IMR-90 (cell line): Measurements from ENCODE around the gene ARSB. TPM values are rescaled to one million over a fixed set of nuclear protein-coding genes. Genes with fewer than 3 reads are reported as not detected.

Experiments
- ATAC-seq: fragments of 200-7000 bp; cut with Tn5 transposase; 2 replicates; pipeline ENCODE4 v1.9.1; 2020; ENCODE audit warnings: low read depth, mild to moderate bottlenecking, moderate library complexity
- BruUV-seq: library from RNA; stranded (reverse); fragments of 400-500 nt; replicated peaks from 2 replicates; lab custom pipeline; 2021; lab: Mats Ljungman, UMichigan
- CTCF ChIA-PET: fragments of 300-600 bp; formaldehyde crosslinking; extraction: SDS; loops from one replicate; lab custom pipeline; 2021; ENCODE audit warnings: antibody characterized with exemption; lab: Yijun Ruan, JAX
- POLR2A ChIA-PET: fragments of 300-600 bp; sonication (Branson Sonifier 250); formaldehyde crosslinking; loops from one replicate; lab custom pipeline; 2022; ENCODE audit warnings: antibody characterized with exemption; ENCODE audit not compliant: unreplicated experiment; lab: Charles Lee
- DNase-seq: peaks from one replicate; pipeline ENCODE4 v3.0.0; 2013
- H2AFZ ChIP-seq: replicated peaks from 2 replicates; pipeline ENCODE3; 2013; ENCODE audit warnings: low read length, mild to moderate bottlenecking; ENCODE audit not compliant: poor library complexity
- H2AK5ac ChIP-seq: 2 replicates; pipeline ENCODE4 v1.6.1; 2013; ENCODE audit warnings: low read depth, low read length, inconsistent platforms
- H2AK9ac ChIP-seq: replicated peaks from 2 replicates; pipeline ENCODE3; 2013; ENCODE audit warnings: mild to moderate bottlenecking, low read depth, low read length, moderate library complexity; ENCODE audit not compliant: poor library complexity
- H2BK120ac ChIP-seq: 2 replicates; pipeline ENCODE4 v1.6.1; 2013; ENCODE audit warnings: low read depth, low read length, inconsistent platforms
- H2BK15ac ChIP-seq: 3 replicates; pipeline ENCODE4 v1.6.1; 2013; ENCODE audit warnings: low read depth, low read length, inconsistent platforms
- H2BK20ac ChIP-seq: 2 replicates; pipeline ENCODE4 v1.6.1; 2013; ENCODE audit warnings: low read depth, mild to moderate bottlenecking, inconsistent platforms, low read length, moderate library complexity
- H2BK5ac ChIP-seq: 2 replicates; pipeline ENCODE4 v1.6.1; 2013; ENCODE audit warnings: mild to moderate bottlenecking, low read depth, low read length, inconsistent platforms; ENCODE audit not compliant: poor library complexity, severe bottlenecking
- H3K14ac ChIP-seq: replicated peaks from 2 replicates; pipeline ENCODE4 v1.6.1; 2013; ENCODE audit warnings: low read depth, low read length, inconsistent platforms
- H3K18ac ChIP-seq: 2 replicates; pipeline ENCODE4 v1.6.1; 2013; ENCODE audit warnings: low read depth, low read length, control low read depth
- H3K23ac ChIP-seq: 2 replicates; pipeline ENCODE4 v1.6.1; 2013; ENCODE audit warnings: low read depth, low read length, inconsistent platforms
- H3K27ac ChIP-seq: 2 replicates; pipeline ENCODE4 v1.5.1; 2013; ENCODE audit warnings: mild to moderate bottlenecking, control low read depth, low read length; ENCODE audit not compliant: insufficient read depth
- H3K27me3 ChIP-seq: 2 replicates; pipeline ENCODE4 v1.6.1; 2013; ENCODE audit warnings: low read length; ENCODE audit not compliant: control insufficient read depth, insufficient read depth
- H3K36me3 ChIP-seq: 2 replicates; pipeline ENCODE4 v1.6.1; 2013; ENCODE audit warnings: low read length, mixed read lengths; ENCODE audit not compliant: control insufficient read depth, insufficient read depth
- H3K4ac ChIP-seq: 2 replicates; pipeline ENCODE4 v1.6.1; 2013; ENCODE audit warnings: low read depth, low read length, inconsistent platforms
- H3K4me1 ChIP-seq: 2 replicates; pipeline ENCODE4 v1.6.1; 2013; ENCODE audit warnings: low read length, mixed read lengths; ENCODE audit not compliant: control insufficient read depth, insufficient read depth
- H3K4me2 ChIP-seq: 2 replicates; pipeline ENCODE4 v1.6.1; 2013; ENCODE audit warnings: low read depth, mild to moderate bottlenecking, control low read depth, low read length, moderate library complexity
- H3K4me3 ChIP-seq: 2 replicates; pipeline ENCODE4 v1.5.1; 2013; ENCODE audit warnings: low read depth, mild to moderate bottlenecking, control low read depth, low read length, moderate library complexity; ENCODE audit not compliant: insufficient read depth
- H3K56ac ChIP-seq: 2 replicates; pipeline ENCODE4 v1.6.1; 2013; ENCODE audit warnings: low read length, inconsistent platforms; ENCODE audit not compliant: insufficient read depth; ENCODE audit errors: extremely low read depth
- H3K79me1 ChIP-seq, 2 experiments: 2 replicates each; pipeline ENCODE4 v1.6.1; 2013; ENCODE audit warnings: low read length in 2 of 2, inconsistent platforms in 1 of 2, low read depth in 1 of 2
- H3K9ac ChIP-seq: 2 replicates; pipeline ENCODE4 v1.6.1; 2013; ENCODE audit warnings: low read depth, low read length, control low read depth
- H3K9me1 ChIP-seq: 2 replicates; pipeline ENCODE4 v1.6.1; 2013; ENCODE audit warnings: low read length, inconsistent platforms; ENCODE audit not compliant: insufficient read depth
- H3K9me3 ChIP-seq: 2 replicates; pipeline ENCODE4 v1.6.1; 2013; ENCODE audit warnings: low read length; ENCODE audit not compliant: control insufficient read depth, insufficient read depth
- H4K20me1 ChIP-seq: 2 replicates; pipeline ENCODE4 v1.6.1; 2013; ENCODE audit warnings: low read length, inconsistent platforms; ENCODE audit not compliant: insufficient read depth
- H4K5ac ChIP-seq: 2 replicates; pipeline ENCODE4 v1.6.1; 2013; ENCODE audit warnings: mild to moderate bottlenecking, low read depth, low read length, control low read depth
- H4K8ac ChIP-seq, 2 experiments: 2 replicates each; pipeline ENCODE4 v1.6.1; 2013; ENCODE audit warnings: low read depth in 2 of 2, low read length in 2 of 2, control low read depth in 1 of 2, inconsistent platforms in 1 of 2
- H4K91ac ChIP-seq: 2 replicates; pipeline ENCODE4 v1.6.1; 2013; ENCODE audit warnings: low read depth, low read length, inconsistent platforms; ENCODE audit not compliant: insufficient read depth
- CEBPB ChIP-seq: IDR thresholded peaks from 2 replicates; pipeline ENCODE4 v1.6.1; 2012; ENCODE audit warnings: low read depth, low read length, improper control_type of control experiment
- CHD1 ChIP-seq: IDR thresholded peaks from 2 replicates; pipeline ENCODE4 v1.6.1; 2012; ENCODE audit warnings: low read depth, low read length, improper control_type of control experiment
- MXI1 ChIP-seq: IDR thresholded peaks from 2 replicates; pipeline ENCODE4 v1.6.1; 2012; ENCODE audit warnings: low read depth, mild to moderate bottlenecking, low read length, moderate library complexity, borderline replicate concordance
- NFE2L2 ChIP-seq: fragments of 150-350 bp; IDR thresholded peaks from 2 replicates; pipeline ENCODE4 v1.6.1; 2016; ENCODE audit warnings: low read depth, mild to moderate bottlenecking, low read length
- POLR2A ChIP-seq: IDR thresholded peaks from 2 replicates; pipeline ENCODE4 v1.6.1; 2012; ENCODE audit warnings: mild to moderate bottlenecking, low read depth, low read length
- RCOR1 ChIP-seq: IDR thresholded peaks from 2 replicates; pipeline ENCODE4 v1.6.1; 2012; ENCODE audit warnings: mild to moderate bottlenecking, low read length, improper control_type of control experiment; ENCODE audit not compliant: insufficient replicate concordance
- RFX5 ChIP-seq: IDR thresholded peaks from 2 replicates; pipeline ENCODE4 v1.8.0; 2012; ENCODE audit warnings: low read depth, mild to moderate bottlenecking, low read length, moderate library complexity
- SMC3 ChIP-seq: fragments of 150-350 bp; IDR thresholded peaks from 2 replicates; pipeline ENCODE4 v1.6.1; 2016; ENCODE audit warnings: low read depth, mild to moderate bottlenecking, antibody characterized with exemption, low read length, moderate library complexity
- WGBS, 2 experiments: methylation state at CpG; one replicate each; pipeline versions ENCODE4 v1.1.5 to v1.1.7; 2013; ENCODE audit warnings: missing lambda C conversion rate in 2 of 2; ENCODE audit not compliant: insufficient read length in 1 of 2; ENCODE audit errors: extremely low coverage in 2 of 2; 5-methylcytosine and 5-hydroxymethylcytosine counted together
- dilution Hi-C: fragments of 300-500 bp; cut with HindIII; formaldehyde crosslinking; loops from one replicate; pipeline ENCODE4 v1.14.3; 2018; ENCODE audit warnings: low sequenced_read_pairs; ENCODE audit not compliant: unreplicated experiment
- in situ Hi-C: fragments of 300-500 bp; cut with MboI; formaldehyde crosslinking; loops from 3 replicates; pipeline ENCODE4 v1.14.3; 2019; ENCODE audit warnings: low sequenced_read_pairs, inconsistent platforms, mixed read lengths
- intact Hi-C: fragments of 100-400 bp; cut with micrococcal nuclease; formaldehyde crosslinking; loops from 2 replicates; pipeline ENCODE4 v1.10.0; 2022
- polyA plus RNA-seq, 3 experiments: library from polyadenylated mRNA; depleted of rRNA; stranded (reverse); fragments of >200 nt; gene quantifications; 2 replicates each; pipeline ENCODE4 v1.2.3, GENCODE V29; 2012; ENCODE audit warnings: low replicate concordance in 1 of 3
- total RNA-seq: library from RNA; depleted of rRNA; stranded (reverse); fragments of >200 nt; gene quantifications from 2 replicates; pipeline ENCODE4 v1.2.3, GENCODE V29; 2012
- TF ChIP-seq, protein P1 (sequence below): conservative IDR thresholded peaks from 2 replicates; pipeline ENCODE4 v1.5.1; 2012; ENCODE audit warnings: mild to moderate bottlenecking, low read depth, low read length, improper control_type of control experiment
- TF ChIP-seq, protein P2 (sequence below): fragments of 150-350 bp; IDR thresholded peaks from 2 replicates; pipeline ENCODE4 v1.6.1; 2017; ENCODE audit warnings: mild to moderate bottlenecking, antibody characterized with exemption, low read length, low read depth
- TF ChIP-seq, protein P3 (sequence below): fragments of 150-350 bp; IDR thresholded peaks from 2 replicates; pipeline ENCODE4 v1.6.1; 2016; ENCODE audit warnings: low read depth, mild to moderate bottlenecking, low read length, moderate library complexity, borderline replicate concordance

The ARSB gene
- total and polyA plus RNA-seq, 2 of the 4 experiments (the other 2 are of a cell fraction) = 16.0 to 16.3 TPM

DNA sequence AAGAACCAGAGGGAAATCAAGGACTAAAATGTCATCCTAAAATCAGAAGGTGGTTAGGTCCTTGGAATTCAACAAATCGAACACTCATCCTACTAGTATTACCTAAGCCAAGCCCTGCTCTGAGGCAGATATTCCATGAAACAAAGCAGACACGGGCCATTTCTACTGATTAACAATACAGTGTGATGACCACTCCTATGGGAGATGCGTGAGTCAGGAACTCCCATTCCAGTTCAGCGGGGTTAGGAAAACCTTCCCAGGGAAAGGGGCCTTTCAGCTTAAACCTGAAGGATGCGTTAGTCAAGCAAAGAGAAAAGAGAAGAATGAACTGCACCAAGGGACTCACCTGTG is 218.7 kb downstream of the ARSB start:
- H4K8ac ChIP-seq = no peak overlapping the region
- no peak overlapping the region; the same call in 1 of the 2 replicates for H4K5ac ChIP-seq
- no peak overlapping the region for H2BK15ac ChIP-seq
- no peak overlapping the region for H2BK120ac ChIP-seq
- TF ChIP-seq RCOR1 (no peak), CHD1 (no peak), SMC3 (no peak), POLR2A (no peak), MXI1 (no peak), NFE2L2 (no peak), CEBPB (no peak), RFX5 (no peak)
- TF ChIP-seq, protein P1, sequence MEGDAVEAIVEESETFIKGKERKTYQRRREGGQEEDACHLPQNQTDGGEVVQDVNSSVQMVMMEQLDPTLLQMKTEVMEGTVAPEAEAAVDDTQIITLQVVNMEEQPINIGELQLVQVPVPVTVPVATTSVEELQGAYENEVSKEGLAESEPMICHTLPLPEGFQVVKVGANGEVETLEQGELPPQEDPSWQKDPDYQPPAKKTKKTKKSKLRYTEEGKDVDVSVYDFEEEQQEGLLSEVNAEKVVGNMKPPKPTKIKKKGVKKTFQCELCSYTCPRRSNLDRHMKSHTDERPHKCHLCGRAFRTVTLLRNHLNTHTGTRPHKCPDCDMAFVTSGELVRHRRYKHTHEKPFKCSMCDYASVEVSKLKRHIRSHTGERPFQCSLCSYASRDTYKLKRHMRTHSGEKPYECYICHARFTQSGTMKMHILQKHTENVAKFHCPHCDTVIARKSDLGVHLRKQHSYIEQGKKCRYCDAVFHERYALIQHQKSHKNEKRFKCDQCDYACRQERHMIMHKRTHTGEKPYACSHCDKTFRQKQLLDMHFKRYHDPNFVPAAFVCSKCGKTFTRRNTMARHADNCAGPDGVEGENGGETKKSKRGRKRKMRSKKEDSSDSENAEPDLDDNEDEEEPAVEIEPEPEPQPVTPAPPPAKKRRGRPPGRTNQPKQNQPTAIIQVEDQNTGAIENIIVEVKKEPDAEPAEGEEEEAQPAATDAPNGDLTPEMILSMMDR = no peak
- TF ChIP-seq, protein P2, sequence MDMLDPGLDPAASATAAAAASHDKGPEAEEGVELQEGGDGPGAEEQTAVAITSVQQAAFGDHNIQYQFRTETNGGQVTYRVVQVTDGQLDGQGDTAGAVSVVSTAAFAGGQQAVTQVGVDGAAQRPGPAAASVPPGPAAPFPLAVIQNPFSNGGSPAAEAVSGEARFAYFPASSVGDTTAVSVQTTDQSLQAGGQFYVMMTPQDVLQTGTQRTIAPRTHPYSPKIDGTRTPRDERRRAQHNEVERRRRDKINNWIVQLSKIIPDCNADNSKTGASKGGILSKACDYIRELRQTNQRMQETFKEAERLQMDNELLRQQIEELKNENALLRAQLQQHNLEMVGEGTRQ = no peak
- TF ChIP-seq, protein P3, sequence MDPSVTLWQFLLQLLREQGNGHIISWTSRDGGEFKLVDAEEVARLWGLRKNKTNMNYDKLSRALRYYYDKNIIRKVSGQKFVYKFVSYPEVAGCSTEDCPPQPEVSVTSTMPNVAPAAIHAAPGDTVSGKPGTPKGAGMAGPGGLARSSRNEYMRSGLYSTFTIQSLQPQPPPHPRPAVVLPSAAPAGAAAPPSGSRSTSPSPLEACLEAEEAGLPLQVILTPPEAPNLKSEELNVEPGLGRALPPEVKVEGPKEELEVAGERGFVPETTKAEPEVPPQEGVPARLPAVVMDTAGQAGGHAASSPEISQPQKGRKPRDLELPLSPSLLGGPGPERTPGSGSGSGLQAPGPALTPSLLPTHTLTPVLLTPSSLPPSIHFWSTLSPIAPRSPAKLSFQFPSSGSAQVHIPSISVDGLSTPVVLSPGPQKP = no peak
- ATAC-seq (no peak), DNase-seq (no peak)
- H2BK5ac ChIP-seq = no peak overlapping the region
- intact Hi-C loops (no loop called here), dilution Hi-C loops (no loop called here), in situ Hi-C loops (no loop called here)
- no peak overlapping the region for H3K27ac ChIP-seq
- POLR2A ChIA-PET = no interaction called here
- no peaks in the 10 kb centered on the region for H4K20me1 ChIP-seq
- no peak overlapping the region for H3K4ac ChIP-seq
- H3K56ac ChIP-seq = no peak overlapping the region
- H3K9me1 ChIP-seq = no peaks in the 10 kb centered on the region
- H3K79me1 ChIP-seq = no peaks in the 10 kb centered on the region
- H3K9ac ChIP-seq = no peak overlapping the region
- no peak overlapping the region for H3K23ac ChIP-seq
- no peaks in the 10 kb centered on the region for H3K36me3 ChIP-seq
- H4K91ac ChIP-seq = no peak overlapping the region
- 0 out of 2 replicates have a peak overlapping the region, but pooled peaks have one; percentile 11 for H2AK5ac ChIP-seq
- no peak overlapping the region for H3K4me3 ChIP-seq
- H2BK20ac ChIP-seq = no peak overlapping the region
- no TSS peak for BruUV-seq
- 0 out of 2 replicates have a peak overlapping the region, but pooled peaks have one; percentile 13 for H3K14ac ChIP-seq
- H3K27me3 ChIP-seq = peaks cover 38% of the 10 kb centered on the region
- H3K4me1 ChIP-seq = no peaks in the 10 kb centered on the region; the same call in 1 of the 2 replicates
- no peaks in the 10 kb centered on the region; the same call in 1 of the 2 replicates for H3K9me3 ChIP-seq
- H3K4me2 ChIP-seq = no peak overlapping the region
- CTCF ChIA-PET = no interaction called here
- no peak overlapping the region for H3K18ac ChIP-seq
- no peak overlapping the region for H2AFZ ChIP-seq
- 50% methylated on average over 1 of the region's 5 CpGs; no CpG with 5 or more reads in 1 of the 2 experiments for WGBS, 2 experiments
- no peak overlapping the region for H2AK9ac ChIP-seq
